HG02798 (cell line): ENCODE results near the gene EXD3.
"Not testable (repeated sequence)": the region's sequence is repeated elsewhere in the genome, so short reads cannot be mapped to it uniquely, and the experiment has no call there.

Experiments
- ATAC-seq: cut with Tn5 transposase; IDR thresholded peaks from one replicate; pipeline ENCODE4 v1.9.1; 2021; ENCODE audit warnings: mild to moderate bottlenecking; ENCODE audit not compliant: unreplicated experiment, poor library complexity

Gene EXD3

GRCh38 chr9:137416563-137417151, 6.3 kb downstream of the EXD3 start:
- ATAC-seq: no peak

GRCh38 chr9:137416006-137416562, 6.9 kb downstream of the EXD3 start:
- no peak for ATAC-seq

- ATAC-seq: no peak
Observed at GRCh38 chr9:137415451-137415850, 7.5 kb downstream of the EXD3 start.

DNA sequence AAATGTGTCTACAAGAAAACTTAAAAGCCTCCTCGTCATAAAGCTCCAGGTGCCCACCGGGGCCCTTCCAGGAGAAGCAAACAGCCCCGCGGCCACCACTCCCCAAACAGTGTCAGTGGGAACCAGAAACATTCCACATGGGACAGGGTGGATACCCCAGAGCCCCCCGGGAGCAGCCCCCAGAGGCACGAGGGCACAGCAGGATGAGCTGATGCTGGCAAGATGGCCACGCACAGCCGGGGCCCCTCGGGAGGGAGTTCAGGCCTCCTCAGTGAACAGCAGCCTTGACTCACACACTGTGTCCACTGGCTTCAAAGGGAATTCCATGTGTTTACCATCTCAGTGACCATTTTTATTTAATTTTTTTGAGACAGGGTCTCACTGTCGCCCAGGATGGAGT, 10.5 kb downstream of the EXD3 start:
- no peak for ATAC-seq

DNA sequence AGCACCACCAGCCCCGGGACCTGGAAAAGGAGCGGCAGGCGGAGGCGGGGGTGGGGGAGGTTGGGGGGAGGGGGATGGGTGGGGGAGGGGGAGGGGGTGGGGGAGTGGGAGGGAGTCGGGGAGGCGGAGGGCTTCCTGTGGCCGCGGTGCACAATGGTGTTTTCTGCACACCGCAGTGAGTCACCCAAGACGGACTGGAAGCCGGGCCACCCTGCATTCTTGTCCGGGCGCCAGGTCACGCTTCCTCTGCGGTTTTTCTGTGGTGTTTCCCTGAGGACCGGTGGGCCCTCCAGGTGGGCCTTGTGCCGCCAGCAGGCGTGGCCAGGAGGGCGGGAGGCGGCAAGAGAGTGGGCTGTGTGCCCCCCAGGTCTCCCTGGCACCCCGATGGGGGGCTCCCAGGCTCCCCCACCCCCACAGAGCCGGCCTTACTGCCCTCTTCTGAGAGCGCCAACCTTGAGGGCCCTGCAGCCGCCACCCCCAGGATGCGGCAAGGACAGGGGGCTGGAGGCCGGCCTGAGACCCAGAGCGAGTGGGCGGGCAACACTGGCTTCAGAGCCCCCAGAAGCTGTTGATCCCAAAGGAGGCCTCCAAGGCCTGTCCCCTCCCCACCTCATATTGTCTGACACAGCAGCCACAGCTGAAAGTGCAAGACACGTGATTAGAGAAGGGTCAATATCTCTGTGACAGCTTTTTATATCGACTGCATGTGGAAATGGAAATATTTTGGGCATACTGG, 11.1 kb downstream of the EXD3 start:
- no peak for ATAC-seq

- ATAC-seq: no peak
Observed at GRCh38 chr9:137411260-137411644, 11.7 kb downstream of the EXD3 start.

DNA sequence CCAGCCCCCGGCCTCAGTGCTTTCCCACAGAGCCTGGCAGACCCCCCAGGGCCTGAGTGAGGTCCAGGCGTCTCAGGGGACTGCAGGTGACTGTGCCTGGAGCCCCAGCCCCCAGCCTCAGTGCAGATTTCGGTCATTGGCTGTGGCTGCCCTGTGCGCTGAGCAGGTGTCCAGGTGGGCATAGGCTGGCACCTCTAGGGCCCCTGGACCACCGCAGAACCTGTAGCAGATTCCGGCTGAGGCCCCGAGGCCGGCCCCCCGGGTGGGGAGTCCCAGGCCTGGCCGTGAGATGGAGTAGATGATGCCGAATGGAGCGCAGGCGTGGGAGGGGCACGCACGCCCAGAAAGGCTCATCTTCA, 12.1 kb downstream of the EXD3 start:
- no peak for ATAC-seq

DNA sequence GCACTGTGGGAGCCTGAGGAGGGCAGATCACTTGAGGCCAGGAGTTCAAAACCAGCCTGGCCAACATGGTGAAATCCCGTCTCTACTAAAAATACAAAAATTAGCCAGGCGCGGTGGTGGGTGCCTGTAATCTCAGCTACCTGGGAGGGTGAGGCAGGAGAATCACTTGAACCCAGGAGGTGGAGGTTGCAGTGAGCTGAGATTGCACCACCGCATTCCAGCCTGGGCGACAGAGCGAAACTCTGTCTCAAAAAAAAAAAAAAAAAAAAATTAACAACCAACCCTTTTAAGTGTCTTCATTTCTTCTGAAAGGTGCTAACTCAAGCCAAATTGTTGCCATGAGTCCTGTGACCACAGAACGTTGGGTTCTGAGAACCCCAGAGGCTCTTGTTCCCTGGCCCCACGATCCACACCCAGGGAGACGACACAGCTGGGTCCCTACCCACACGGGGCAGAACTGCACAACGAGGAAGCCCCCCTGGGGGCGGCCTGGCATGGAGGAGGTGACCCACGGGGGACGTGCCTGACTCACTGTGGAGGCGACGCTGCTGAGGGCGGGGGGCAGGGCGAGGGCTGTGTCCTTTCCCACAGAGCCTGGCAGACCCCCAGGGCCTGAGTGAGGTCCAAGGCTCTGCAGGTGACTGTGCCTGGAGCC, 12.6 kb downstream of the EXD3 start:
- ATAC-seq: not testable (repeated sequence)

DNA sequence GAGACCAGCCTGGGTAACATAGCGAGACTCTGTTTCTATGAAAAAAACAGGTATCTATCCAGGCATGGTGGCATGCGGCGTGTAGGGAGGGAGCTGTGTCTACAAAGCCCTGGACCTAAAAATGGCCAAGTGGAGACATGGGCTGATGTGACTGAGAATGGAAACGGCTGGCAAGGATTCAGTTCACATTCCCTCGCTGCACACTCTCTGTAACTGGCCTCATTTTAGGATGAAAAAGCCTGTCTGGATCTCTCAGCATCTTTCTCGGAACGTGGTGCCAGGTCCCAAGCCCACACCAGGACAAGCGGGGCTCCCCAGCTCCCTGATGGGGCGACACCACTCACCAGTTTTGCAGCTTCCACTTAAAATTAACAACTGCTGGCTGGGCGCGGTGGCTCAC, 13.4 kb downstream of the EXD3 start:
- no peak for ATAC-seq

DNA sequence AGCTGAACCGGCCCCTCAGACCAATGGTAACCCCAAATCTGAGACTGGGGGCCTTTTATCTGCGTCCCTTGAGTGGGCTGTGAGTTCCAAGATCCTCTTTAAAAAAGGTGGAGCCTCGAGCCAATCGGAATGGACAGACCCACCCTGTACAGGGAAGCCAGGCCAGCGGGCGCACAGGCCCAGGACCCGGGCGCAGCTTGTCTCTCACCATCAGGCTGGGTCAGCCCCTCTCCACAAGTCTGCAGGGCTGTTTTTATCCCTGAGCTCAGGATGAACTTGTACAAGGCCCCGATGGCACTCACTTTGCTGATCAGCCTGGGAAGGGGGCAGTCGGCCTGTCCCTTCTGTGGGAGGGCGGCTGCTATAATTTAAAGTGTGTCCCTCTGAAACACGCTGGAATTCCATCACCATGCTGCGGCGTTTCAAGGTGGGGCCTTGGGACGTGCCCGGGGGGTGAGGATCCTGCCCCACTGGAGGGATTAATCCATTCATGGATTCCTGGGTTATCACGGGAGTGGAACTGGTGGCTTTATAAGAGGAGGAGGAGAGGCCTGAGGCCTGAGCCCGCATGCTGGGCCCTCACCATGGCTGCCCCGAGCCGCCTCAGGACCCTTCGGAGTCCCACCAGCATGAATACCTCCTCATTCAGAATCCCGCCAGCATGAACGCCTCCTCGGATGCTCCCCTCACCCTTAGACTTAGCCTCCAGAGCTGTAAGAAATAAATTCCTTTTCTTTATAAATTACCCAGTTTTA, 14.1 kb downstream of the EXD3 start:
- no peak for ATAC-seq

GRCh38 chr9:137407590-137408300, 15.2 kb downstream of the EXD3 start:
- no peak for ATAC-seq

DNA sequence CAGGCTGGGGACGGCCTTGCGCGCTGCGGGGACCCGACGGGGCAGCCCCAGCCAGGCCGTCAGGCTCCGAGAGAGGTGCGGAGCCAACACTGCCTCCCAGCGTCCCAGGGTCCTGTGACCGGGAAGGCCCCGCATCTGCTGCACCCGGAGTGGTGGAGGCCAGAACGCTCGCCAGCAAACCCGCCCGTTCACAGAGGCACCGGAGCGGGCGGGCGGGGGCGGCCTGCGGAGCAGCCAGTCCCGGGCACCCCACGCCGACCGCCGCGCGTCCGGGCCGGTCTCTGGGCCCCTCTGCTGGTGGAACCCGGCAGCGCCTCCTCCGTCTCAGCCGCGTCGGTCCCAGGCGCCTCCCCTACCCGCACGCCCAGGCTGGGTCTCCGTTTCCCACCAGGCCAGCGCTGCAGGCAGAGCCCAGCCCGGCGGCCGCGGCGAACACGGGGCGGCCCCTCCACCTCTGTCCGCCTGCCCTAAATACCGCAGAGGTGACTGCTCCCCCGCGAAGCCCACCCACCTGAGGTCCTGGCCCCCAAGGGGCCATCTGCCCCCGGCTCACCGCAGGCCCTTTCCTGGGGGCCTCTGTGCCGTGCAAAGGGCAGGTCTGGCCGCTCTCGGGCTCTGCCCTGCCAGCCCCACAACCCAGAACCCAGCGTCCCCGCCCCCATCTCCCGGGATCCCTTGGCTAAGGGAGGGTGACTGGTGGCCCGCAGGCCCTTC, 15.9 kb downstream of the EXD3 start:
- peak; percentile 50 for ATAC-seq

- no peak for ATAC-seq
Observed at GRCh38 chr9:137406085-137406760, 16.7 kb downstream of the EXD3 start.

DNA sequence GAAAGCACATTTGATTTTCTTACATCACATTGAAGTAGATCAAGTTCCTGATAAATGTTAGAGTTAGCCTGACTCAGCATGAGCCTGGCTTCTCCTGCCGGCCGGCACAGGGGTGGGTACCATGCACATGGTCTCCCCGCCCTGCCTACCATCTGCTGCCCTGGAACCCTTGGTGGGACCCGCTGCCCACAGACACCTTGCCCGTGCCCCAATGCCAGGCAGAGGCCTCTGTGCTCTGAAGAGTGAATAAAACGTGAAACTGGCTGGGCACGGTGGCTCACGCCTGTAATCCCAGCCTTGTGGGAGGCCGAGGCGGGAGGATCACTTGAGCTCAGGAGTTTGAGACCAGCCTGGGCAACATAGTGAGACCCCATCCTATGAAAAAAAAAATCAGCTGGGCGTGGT, 17.3 kb downstream of the EXD3 start:
- ATAC-seq: no peak

GRCh38 chr9:137404961-137405567, 17.9 kb downstream of the EXD3 start:
- no peak for ATAC-seq

- no peak for ATAC-seq
Observed at GRCh38 chr9:137403269-137403668, 19.7 kb downstream of the EXD3 start.

DNA sequence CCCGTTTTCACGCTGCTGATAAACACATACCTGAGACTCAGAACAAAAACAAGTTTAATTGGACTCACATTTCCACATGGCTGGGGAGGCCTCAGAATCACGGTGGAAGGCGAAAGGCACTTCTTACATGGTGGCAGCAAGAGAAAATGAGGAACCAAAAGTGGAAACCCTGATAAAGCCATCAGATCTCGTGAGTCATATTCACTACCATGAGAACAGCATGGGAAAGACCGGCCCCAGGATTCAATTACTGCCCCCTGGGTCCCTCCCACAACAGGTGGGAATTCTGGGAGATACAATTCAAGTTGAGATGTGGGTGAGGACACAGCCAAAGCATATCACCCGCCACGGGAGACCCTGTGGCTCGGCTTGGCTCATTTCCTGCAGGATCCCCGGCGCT, 20.2 kb downstream of the EXD3 start:
- no peak for ATAC-seq

DNA sequence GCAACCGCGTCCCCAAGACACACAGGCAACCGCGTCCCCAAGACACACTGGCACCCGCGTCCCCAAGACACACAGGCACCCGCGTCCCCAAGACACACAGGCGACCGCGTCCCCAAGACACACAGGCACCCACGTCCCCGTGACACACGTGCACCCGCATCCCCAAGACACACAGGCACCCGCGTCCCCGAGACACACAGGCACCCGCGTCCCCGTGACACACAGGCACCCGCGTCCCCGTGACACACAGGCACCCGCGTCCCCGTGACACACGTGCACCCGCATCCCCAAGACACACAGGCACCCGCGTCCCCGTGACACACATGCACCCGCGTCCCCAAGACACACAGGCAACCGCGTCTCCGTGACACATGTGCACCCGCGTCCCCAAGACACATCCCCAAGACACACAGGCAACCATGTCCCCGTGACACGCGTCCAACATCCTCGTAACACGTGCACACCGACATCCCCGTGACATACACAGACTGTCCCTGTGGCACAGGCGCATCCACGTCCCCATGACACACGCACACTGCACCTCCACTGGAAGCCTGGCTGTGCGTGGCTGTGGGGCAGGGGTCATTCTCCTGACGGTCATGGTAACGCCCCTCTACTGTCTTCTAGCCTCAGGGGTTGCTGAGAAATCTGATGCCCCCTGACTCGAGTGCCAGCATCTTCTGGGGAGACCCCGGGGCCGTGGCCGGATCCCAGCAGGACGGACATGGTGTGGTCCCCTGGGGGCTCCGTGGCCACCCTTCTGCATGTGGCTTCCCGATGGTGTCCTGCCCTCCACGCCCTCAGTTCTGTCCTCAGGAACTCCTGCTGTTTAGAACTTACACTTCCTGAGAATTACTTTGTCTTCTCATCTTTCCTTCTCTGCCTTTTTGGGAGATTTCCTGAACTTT, 24.1 kb downstream of the EXD3 start:
- no peak for ATAC-seq
